AG04449 (cell line): Measurements from ENCODE around the gene ABI2.

Source experiments
- CTCF ChIA-PET: fragments of 350-600 bp; formaldehyde crosslinking; extraction: SDS; loops from one replicate; lab custom pipeline; 2021; ENCODE audit warnings: antibody characterized with exemption; lab: Yijun Ruan, JAX
- POLR2A ChIA-PET: fragments of 400-600, 350-600 bp; formaldehyde crosslinking; extraction: SDS; loops from one replicate; lab custom pipeline; 2020; ENCODE audit warnings: antibody characterized with exemption, inconsistent platforms; lab: Yijun Ruan, JAX
- DNase-seq: peaks from one replicate; pipeline ENCODE4 v3.0.0-alpha.2; 2010; ENCODE audit warnings: low read depth, low spot score
- H3K4me3 ChIP-seq: 2 replicates; pipeline ENCODE4 v1.5.1; 2011; ENCODE audit warnings: low read depth, mild to moderate bottlenecking, control low read depth, low read length
- CTCF ChIP-seq: IDR thresholded peaks from one replicate; pipeline ENCODE4 v1.5.1; 2011; ENCODE audit warnings: mild to moderate bottlenecking, moderate library complexity, low read length, control low read depth, inconsistent platforms; ENCODE audit not compliant: insufficient read depth; ENCODE audit errors: missing control alignments

The ABI2 gene

GRCh38 chr2:203489531-203489930, 161.3 kb downstream of the ABI2 start:
- CTCF ChIA-PET, result no interaction called here
- TF ChIP-seq CTCF, result no peak
- DNase-seq, result no peak
- H3K4me3 ChIP-seq, result no peak overlapping the region
- POLR2A ChIA-PET, result no interaction called here

GRCh38 chr2:203490391-203490790, 162.2 kb downstream of the ABI2 start:
- no peak overlapping the region for H3K4me3 ChIP-seq
- TF ChIP-seq CTCF, result no peak
- ChIA-PET CTCF (no interaction called here), POLR2A (no interaction called here)
- no peak for DNase-seq

- ChIA-PET CTCF (interaction anchor here (1.0 to 1.5 kb wide), 2 partner anchors 322 to 323 kb away, joined by 3 read pairs; no protein-coding TSS in a partner anchor), POLR2A (no interaction called here)
- no peak for DNase-seq
- H3K4me3 ChIP-seq, result no peak overlapping the region
- TF ChIP-seq CTCF, result no peak
These were observed 164.8 kb downstream of the ABI2 start for GRCh38 chr2:203492965-203493364.
